Measurements from ENCODE around the gene LRRC55.

- TF ChIP-seq CTCF (IDR thresholded peaks at IDR 0.05) (no peak), POLR2A (IDR thresholded peaks at IDR 0.05) (no peak)
Observed at GRCh38 chr11:57190548-57190947, 8.8 kb downstream of the LRRC55 start.
